MM.1S (cell line): ENCODE results near the gene AUTS2.

Experiments
- DNase-seq: peaks from one replicate; pipeline ENCODE4 v3.0.0-alpha.2; 2015
- H2AFZ ChIP-seq: fragments of 300-600 bp; sonication (generic); 2 replicates; pipeline ENCODE4 v1.6.0; 2016; ENCODE audit warnings: antibody characterized with exemption, low read length
- H3F3A ChIP-seq: fragments of 300-600 bp; sonication (generic); 2 replicates; pipeline ENCODE4 v1.6.1; 2016; ENCODE audit warnings: mild to moderate bottlenecking, antibody characterized with exemption, low read length, moderate library complexity, mixed read lengths; ENCODE audit not compliant: insufficient read depth
- H3K27ac ChIP-seq: fragments of 300-600 bp; sonication (generic); 2 replicates; pipeline ENCODE4 v1.5.1; 2016; ENCODE audit warnings: mild to moderate bottlenecking, low read length
- H3K27me3 ChIP-seq: fragments of 300-600 bp; sonication (generic); replicated peaks from 2 replicates; pipeline ENCODE4 v1.6.0; 2016; ENCODE audit warnings: low read length; ENCODE audit not compliant: insufficient read depth
- H3K36me3 ChIP-seq: fragments of 300-600 bp; sonication (generic); replicated peaks from 2 replicates; pipeline ENCODE4 v1.6.1; 2016; ENCODE audit warnings: mild to moderate bottlenecking, low read length, mixed read lengths; ENCODE audit not compliant: insufficient read depth
- H3K4me1 ChIP-seq: fragments of 300-600 bp; sonication (generic); 2 replicates; pipeline ENCODE4 v1.6.1; 2016; ENCODE audit warnings: low read length, mixed read lengths
- H3K4me2 ChIP-seq: fragments of 300-600 bp; sonication (generic); 2 replicates; pipeline ENCODE4 v1.6.0; 2016; ENCODE audit warnings: low read depth, low read length
- H3K4me3 ChIP-seq: fragments of 300-600 bp; sonication (generic); 2 replicates; pipeline ENCODE4 v1.5.1; 2016; ENCODE audit warnings: low read length, mixed read lengths
- H3K79me2 ChIP-seq: fragments of 300-600 bp; sonication (generic); 2 replicates; pipeline ENCODE4 v1.6.1; 2016; ENCODE audit warnings: mixed run types, low read length, mixed read lengths
- H3K9ac ChIP-seq: fragments of 300-600 bp; sonication (generic); 2 replicates; pipeline ENCODE4 v1.6.1; 2016; ENCODE audit warnings: low read length, mixed read lengths
- H3K9me2 ChIP-seq: fragments of 300-600 bp; sonication (generic); replicated peaks from 2 replicates; pipeline ENCODE4 v1.6.1; 2016; ENCODE audit warnings: mild to moderate bottlenecking, low read length, mixed read lengths; ENCODE audit not compliant: insufficient read depth
- H3K9me3 ChIP-seq: fragments of 300-600 bp; sonication (generic); replicated peaks from 2 replicates; pipeline ENCODE4 v1.6.1; 2016; ENCODE audit warnings: mild to moderate bottlenecking, low read length, mixed read lengths; ENCODE audit not compliant: insufficient read depth
- H4K20me1 ChIP-seq: fragments of 300-600 bp; sonication (generic); 2 replicates; pipeline ENCODE4 v1.6.1; 2016; ENCODE audit warnings: mild to moderate bottlenecking, low read length, moderate library complexity, mixed read lengths; ENCODE audit not compliant: insufficient read depth
- EZH2 ChIP-seq: fragments of 300-600 bp; sonication (generic); optimal IDR thresholded peaks from 2 replicates; pipeline ENCODE3; 2017; ENCODE audit warnings: low read depth, mild to moderate bottlenecking, antibody characterized with exemption, low read length, mixed read lengths
- EZH2phosphoT487 ChIP-seq: fragments of 300-600 bp; sonication (generic); IDR thresholded peaks from 2 replicates; pipeline ENCODE4 v1.6.1; 2018; ENCODE audit warnings: antibody characterized with exemption, low read length
- TF ChIP-seq, protein P1 (sequence below): fragments of 300-600 bp; sonication (generic); IDR thresholded peaks from 2 replicates; pipeline ENCODE4 v1.5.1; 2016; ENCODE audit warnings: antibody characterized with exemption, low read length, mixed read lengths

AUTS2 gene

DNA sequence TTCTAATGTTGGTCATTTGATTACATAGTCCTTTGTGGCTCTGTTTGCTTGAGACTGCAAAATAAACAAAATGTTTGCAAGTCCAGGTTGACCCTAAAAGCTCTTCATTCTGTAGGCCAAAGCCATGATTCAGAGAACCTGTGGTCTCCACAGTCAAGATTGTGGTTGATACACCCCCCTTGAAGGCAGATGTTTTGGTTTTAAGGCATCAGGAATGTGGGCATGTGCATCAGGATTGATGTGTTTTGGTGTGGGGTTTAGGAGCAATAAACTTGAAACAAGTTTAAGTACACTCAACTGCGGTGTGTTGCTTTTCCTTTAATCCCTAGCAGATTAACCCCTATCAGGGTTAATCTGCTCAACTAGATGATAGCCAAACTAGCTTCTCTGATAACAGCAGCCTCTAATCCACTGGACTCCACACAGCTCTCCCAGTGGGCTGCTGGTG lies 1154.5 kb downstream of the AUTS2 start:
- 0 out of 2 replicates have a peak, but pooled peaks cover 10% of the 10 kb centered on the region for H3K4me1 ChIP-seq
- DNase-seq, result no peak
- TF ChIP-seq EZH2 (no peak), EZH2phosphoT487 (no peak)
- TF ChIP-seq, protein P1, sequence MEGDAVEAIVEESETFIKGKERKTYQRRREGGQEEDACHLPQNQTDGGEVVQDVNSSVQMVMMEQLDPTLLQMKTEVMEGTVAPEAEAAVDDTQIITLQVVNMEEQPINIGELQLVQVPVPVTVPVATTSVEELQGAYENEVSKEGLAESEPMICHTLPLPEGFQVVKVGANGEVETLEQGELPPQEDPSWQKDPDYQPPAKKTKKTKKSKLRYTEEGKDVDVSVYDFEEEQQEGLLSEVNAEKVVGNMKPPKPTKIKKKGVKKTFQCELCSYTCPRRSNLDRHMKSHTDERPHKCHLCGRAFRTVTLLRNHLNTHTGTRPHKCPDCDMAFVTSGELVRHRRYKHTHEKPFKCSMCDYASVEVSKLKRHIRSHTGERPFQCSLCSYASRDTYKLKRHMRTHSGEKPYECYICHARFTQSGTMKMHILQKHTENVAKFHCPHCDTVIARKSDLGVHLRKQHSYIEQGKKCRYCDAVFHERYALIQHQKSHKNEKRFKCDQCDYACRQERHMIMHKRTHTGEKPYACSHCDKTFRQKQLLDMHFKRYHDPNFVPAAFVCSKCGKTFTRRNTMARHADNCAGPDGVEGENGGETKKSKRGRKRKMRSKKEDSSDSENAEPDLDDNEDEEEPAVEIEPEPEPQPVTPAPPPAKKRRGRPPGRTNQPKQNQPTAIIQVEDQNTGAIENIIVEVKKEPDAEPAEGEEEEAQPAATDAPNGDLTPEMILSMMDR, result no peak

DNA sequence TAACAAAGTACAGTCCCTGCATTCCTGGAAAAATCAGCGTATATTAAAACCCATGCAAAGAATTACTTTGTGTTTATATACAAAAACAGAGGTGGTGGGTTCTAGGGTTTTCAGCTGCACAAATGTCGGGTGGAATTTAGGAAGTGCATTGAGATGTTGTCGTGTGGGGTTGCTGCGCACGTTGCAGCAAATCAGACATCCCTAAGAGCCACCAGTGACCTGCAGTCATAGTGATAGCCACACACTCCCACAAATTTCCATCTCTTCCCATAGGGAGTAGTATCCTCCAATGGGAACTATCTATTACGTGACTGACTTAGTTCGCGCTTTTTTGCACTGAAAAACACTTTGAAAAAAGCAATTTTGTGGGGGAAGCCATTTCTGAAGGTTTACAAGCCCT lies 1158.5 kb downstream of the AUTS2 start:
- no peak for TF ChIP-seq EZH2
- TF ChIP-seq EZH2phosphoT487, result no peak
- TF ChIP-seq, protein P1, result no peak
- Histone ChIP-seq H3K9me3 (no peaks in the 10 kb centered on the region), H2AFZ (no peak overlapping the region), H3K79me2 (peaks cover 88% of the 10 kb centered on the region), H3K4me1 (peaks cover 14% of the 10 kb centered on the region; the same call in 1 of the 2 replicates), H3K9me2 (no peaks in the 10 kb centered on the region), H3K4me3 (no peak overlapping the region), H3K4me2 (no peak overlapping the region), H3K27ac (no peak overlapping the region), H3F3A (no peaks in the 10 kb centered on the region), H4K20me1 (no peaks in the 10 kb centered on the region), H3K27me3 (no peaks in the 10 kb centered on the region), H3K36me3 (no peaks in the 10 kb centered on the region), H3K9ac (no peak overlapping the region)
- DNase-seq, result no peak

More for the DNA sequence above, 1154.5 kb downstream of the AUTS2 start:
- no peaks in the 10 kb centered on the region for H3K27me3 ChIP-seq
- H3K79me2 ChIP-seq, result peaks cover 89% of the 10 kb centered on the region
- H3K9me2 ChIP-seq, result no peaks in the 10 kb centered on the region
- no peak overlapping the region for H3K4me3 ChIP-seq
- H4K20me1 ChIP-seq, result no peaks in the 10 kb centered on the region
- H3K9ac ChIP-seq, result no peak overlapping the region
- H3K4me2 ChIP-seq, result no peak overlapping the region
- H2AFZ ChIP-seq, result no peak overlapping the region
- H3F3A ChIP-seq, result no peaks in the 10 kb centered on the region
- no peaks in the 10 kb centered on the region for H3K36me3 ChIP-seq
- no peak overlapping the region for H3K27ac ChIP-seq
- no peaks in the 10 kb centered on the region for H3K9me3 ChIP-seq

DNA sequence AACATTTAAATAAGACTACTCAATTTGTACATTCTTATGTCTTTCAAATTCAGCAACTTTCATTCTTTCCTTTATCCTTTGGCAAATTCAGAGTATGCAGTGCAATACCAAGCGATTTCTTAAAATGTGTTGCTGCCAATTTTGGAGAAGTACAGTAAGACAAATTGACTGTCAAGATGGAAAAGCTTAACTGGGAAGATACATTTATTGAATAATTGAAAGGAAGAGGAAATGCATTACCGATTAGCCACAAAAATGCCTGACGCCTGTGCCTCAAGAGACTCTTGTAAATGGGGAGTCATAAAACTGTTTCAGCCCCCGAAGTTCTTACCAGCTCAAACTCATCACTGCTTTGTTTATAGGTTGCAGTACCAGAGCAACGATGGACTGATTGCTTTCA lies 1160.4 kb downstream of the AUTS2 start:
- peaks cover 84% of the 10 kb centered on the region for H3K79me2 ChIP-seq
- no peak overlapping the region for H3K9ac ChIP-seq
- no peak overlapping the region for H3K4me2 ChIP-seq
- peaks cover 13% of the 10 kb centered on the region for H3F3A ChIP-seq
- H3K27me3 ChIP-seq, result no peaks in the 10 kb centered on the region
- H3K9me2 ChIP-seq, result no peaks in the 10 kb centered on the region
- H3K4me3 ChIP-seq, result no peak overlapping the region
- H2AFZ ChIP-seq, result no peak overlapping the region
- TF ChIP-seq, protein P1, result no peak
- TF ChIP-seq EZH2phosphoT487 (no peak), EZH2 (no peak)
- DNase-seq, result no peak
- H3K36me3 ChIP-seq, result no peaks in the 10 kb centered on the region
- H3K9me3 ChIP-seq, result no peaks in the 10 kb centered on the region
- H3K27ac ChIP-seq, result no peak overlapping the region
- H4K20me1 ChIP-seq, result no peaks in the 10 kb centered on the region
- peaks cover 28% of the 10 kb centered on the region for H3K4me1 ChIP-seq

DNA sequence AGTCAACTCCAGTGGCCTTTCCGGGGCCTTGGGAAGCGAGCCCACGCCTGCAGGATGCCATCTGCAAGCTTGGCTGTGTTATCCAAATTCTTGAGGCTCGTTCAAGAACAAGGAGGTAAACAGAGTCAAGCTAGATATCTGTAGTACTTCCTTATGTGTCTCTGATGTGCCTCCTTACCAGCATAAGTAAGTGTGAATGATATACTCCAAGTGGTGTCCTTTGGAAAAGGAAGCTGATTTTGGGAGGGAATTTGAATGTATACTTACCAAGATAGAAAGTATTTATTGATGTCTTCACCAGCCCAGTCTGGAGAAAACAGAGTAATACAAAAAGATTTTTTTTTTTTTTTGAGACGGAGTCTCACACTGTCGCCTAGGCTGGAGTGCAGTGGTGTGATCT lies 1161.4 kb downstream of the AUTS2 start:
- Histone ChIP-seq H4K20me1 (no peaks in the 10 kb centered on the region), H3K9me3 (no peaks in the 10 kb centered on the region), H3K4me2 (no peak overlapping the region), H3K27me3 (no peaks in the 10 kb centered on the region), H3K79me2 (peaks cover 77% of the 10 kb centered on the region), H2AFZ (no peak overlapping the region), H3K4me1 (peaks cover 31% of the 10 kb centered on the region), H3K27ac (no peak overlapping the region), H3K36me3 (no peaks in the 10 kb centered on the region), H3K9me2 (no peaks in the 10 kb centered on the region), H3K4me3 (no peak overlapping the region), H3F3A (peaks cover 23% of the 10 kb centered on the region), H3K9ac (no peak overlapping the region)
- TF ChIP-seq EZH2, result no peak
- no peak for TF ChIP-seq EZH2phosphoT487
- TF ChIP-seq, protein P1, result no peak
- DNase-seq, result no peak
